HG02970 (cell line): ENCODE results near the gene GLYAT.

Experiments used
- ATAC-seq: cut with Tn5 transposase; IDR thresholded peaks from one replicate; pipeline ENCODE4 v1.9.1; 2021; ENCODE audit warnings: mild to moderate bottlenecking, moderate library complexity, moderate number of reproducible peaks; ENCODE audit not compliant: unreplicated experiment, low FRiP score

GLYAT gene, protein sequence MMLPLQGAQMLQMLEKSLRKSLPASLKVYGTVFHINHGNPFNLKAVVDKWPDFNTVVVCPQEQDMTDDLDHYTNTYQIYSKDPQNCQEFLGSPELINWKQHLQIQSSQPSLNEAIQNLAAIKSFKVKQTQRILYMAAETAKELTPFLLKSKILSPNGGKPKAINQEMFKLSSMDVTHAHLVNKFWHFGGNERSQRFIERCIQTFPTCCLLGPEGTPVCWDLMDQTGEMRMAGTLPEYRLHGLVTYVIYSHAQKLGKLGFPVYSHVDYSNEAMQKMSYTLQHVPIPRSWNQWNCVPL

DNA sequence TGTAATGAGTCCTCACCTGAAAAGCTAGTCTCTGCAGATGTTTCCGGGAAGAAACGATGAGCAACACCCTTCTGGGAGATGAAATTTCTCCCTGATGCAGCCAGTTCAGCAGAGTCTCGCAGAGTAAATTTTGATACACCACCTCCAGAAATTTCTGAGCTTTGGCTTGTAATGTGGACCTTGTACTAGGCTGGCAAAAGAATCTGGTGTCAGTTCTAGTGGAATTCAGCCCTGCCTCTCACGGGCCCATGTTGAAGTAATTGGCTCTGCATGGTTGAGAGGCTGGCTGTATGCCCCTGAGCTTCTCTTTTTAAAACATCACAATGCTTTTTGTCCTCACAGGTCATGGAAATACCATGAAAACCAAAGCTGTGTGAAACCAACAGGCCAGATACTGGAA, at the start of gene GLYAT:
GLYAT (minus strand) TSS at position 125 of the 400 bp plus-strand sequence. CDS start 7,447 bp downstream, outside the sequence.
- no peak for ATAC-seq

DNA sequence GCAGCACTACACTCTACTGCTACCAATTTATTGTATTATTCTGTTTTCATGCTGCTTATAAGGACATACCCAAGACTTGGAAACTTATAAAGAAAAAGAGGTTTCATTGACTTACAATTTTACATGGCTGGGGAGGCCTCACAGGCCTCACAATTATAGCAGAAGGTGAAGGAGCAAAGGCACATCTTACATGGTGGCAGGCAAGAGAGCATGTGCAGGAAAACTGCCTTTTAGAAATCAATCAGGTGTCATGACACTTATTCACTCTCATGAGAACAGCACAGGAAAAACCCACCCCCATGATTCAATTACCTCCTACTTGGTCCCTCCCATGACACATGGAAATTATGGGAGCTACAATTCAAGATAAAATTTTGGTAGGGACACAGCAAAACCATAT, 49.6 kb upstream of the GLYAT start:
- ATAC-seq: no peak

DNA sequence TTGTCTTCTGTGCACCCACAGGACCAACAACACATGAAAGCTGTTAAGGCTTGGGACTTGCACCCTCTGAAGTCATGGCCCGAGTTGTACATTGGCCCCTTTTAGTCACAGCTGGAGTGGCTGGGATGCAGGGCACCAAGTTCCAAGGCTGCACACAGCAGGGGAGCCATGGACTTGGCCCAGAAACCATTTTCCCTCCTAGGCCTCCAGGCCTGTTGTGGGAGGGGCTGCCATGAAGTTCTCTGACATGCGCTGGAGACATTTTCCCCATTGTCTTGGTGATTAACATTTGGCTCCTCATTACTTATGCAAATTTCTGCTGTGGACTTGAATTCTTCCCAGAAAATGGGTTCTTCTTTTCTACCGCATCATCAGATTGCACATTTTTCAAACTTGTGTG, 48.8 kb upstream of the GLYAT start:
- ATAC-seq: no peak

DNA sequence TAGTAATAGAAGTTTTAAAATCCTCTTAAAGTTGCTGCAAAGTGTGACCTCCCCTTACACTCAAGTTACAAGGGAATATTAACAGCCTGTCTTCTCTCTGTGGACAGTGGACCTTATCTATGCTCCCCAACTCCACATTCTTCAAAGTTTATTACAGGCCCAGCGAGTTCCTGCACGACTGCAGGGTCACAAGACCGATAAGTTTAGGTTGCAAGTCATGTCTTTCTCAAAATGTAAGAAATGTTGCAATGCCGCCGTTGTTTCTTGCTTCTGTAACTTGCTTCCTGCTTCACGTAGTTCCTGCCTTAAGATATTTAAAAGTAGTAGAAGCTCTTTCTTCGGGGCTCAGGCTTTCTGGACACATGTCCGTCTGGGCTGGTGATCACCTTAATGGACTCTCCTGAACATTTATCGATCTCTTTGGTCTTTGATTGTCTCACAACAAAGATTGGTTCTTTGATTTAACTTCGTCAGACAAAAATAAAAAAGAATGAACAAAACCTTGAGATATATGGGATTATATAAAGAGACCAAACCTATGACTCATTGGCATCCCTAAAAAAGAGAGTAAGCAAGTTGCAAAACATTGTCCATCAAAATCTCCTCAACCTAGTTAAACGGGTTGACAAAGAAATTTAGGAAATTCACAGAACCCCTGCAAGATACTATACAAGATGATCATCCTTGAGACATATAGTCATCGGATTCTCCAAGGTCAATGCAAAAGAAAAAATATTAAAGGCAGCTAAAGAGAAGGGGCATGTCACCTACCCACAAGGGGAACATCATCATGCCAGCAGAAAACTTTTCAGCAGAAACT, 45.4 kb upstream of the GLYAT start:
- no peak for ATAC-seq

DNA sequence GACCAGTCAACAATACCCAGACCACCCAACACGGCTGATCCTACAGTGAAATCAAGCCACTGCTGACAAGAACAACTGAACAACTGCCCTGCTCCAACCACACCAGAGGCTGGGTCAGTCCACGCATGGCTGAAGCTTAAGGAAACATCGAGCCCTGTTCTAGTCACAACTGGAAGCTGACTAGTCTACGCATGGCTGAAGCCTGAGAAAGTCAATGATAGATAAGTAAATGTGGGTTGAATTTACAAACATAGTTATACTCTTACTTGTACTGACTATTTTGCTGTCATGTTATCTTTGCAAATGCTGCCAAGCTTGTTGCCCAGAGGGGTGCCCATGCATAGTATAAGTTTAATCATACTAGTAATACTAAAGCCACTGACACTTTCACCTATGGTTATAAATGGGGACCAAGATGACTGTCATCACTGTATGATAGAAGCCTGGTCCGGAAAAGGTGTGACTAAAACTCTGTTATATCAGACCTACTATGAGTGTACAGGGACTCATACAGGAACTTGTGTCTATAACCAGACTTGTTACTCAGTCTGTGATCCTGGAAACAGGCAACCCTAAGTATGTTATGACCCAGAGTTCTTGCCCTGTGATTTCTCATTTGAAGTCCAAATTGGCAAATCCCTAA, 43.4 kb upstream of the GLYAT start:
- no peak for ATAC-seq

DNA sequence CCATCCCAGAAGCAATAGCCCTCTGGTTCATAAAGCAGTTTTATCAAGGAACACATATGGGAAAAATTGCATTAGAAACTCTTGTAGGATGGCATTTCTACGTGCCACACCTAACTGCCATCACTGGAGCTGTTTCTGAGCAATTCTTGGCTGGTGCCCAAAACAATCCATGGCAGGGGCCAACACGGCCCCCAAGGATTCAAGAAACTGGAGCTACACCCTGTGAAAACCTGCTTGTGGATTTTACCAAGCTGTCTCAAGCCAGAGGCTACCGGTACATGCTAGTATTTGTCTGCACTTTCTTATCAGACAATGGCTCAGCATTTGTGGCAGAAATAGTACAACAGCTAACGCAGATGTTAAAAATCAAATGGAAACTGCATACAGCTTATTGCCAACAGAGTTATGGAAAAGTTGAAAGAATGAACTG, 42.4 kb upstream of the GLYAT start:
- no peak for ATAC-seq

DNA sequence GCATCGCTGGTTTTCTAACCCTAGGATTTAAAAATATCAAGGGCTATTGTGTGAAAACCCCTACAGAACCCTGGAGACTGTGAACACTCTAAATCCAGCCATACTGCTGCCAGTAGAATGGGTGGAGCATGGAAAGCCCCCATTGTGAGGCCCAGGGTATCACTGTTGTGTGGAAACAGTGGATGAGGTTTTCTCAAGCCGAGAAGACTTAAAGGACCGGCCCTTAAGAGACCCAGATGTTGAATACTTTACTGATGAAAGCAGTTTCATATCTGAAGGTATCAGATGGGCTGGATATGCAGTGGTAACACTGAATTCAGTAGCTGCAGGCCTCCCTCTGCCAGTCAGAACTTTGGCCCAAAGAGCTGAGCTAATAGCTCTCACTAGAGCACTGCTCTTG, 41.6 kb upstream of the GLYAT start:
- ATAC-seq: no peak

DNA sequence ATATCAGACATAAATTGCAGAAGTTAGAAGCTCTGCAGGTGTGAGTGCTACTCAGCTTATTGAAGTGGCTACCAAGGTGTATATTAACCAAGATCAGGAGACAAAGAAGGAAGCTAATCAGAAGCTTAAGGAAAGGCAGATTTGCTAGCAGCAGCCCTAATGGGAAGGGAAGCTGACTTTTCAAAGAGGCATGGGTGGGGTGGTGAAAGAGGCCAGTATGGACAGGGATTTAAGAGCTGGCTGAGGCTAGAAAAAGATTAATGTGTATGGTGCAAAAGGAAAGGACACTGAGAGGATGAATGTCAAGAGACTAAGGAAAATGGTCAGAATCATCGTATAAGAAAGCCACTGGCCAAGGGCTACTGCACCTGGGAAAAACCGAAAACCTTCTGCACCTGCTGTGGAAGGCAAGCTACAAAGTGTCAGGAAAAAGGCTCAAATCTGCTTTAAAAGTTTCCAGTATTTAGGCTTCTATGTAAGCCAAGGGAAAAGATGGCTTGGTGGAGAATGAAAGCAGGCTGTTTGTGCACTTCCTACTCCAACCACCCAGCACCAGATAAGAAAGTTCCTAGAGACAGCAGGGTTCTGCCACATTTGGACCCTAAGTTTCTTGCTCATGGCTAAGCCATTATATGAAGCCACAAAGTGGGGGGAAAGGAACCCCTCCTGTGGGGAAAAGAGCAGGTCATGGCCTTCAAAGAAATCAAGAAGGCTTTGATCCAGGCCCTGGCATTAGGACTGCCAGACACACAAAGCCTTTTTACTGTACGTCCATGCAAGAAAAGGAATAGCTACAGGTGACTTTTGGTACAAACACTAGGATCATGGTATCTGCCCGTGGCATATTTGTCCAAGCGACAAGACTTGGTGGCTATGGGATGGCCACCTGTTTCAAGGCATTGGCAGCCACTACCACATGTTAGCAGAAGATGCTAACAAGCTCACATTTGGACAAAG, 40.9 kb upstream of the GLYAT start:
- ATAC-seq: no peak

DNA sequence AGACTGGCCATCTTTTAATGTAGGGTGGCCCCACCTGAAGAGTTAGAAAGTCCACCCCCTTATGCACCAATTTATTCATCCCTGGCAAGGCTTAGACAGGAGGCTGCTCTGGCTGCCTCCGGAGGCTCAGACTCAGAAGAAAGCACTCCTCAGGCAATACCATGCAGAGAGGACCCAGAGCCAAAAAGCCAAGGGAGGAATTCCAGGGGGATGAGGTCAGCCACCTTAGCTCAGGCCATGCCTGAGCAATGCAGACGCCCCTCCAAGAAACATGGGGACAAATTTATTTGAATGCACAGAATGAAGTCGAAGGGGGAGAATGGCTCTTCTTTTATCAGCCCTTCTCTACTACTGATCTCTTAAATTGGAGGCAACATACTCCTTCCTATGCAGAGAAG, 39.7 kb upstream of the GLYAT start:
- no peak for ATAC-seq

DNA sequence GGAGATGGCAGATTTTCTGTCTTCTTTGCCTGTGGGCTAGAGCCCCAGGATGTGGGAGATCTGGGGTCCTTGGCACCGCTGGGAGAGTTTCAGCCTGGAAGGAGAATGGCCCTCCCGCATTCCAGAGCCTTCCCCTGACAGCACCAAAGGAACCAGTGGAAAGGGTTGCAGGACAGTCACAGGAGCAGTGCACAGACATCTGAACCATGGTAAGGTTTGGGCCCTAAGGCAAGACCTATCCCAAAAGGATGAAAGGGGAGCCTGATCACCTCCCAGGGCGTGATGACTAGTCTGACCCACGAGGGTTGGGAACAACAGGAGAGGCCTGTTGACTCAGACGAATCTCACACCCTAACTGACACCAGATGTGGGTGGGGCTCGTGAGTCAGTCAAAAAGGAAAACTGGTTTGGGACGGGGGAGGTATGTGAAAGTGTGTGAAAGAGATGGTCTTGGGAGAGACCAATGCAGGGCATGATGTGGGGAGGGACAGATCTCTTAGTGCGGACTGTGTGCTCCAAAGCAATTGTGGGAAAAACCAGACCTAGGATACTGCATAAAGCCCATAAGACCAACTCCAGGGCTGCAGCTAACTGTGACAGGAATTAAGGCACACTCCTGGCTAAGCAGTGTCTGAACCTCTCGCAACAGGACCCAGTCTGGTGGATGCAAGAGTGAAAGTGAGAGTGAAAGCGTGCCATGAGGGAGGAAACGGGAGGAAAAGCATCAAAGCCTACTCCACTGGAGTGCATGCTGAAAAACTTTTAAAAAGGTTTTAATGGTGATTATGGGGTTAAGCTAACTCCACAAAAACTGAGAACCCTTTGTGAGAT, 39.1 kb upstream of the GLYAT start:
- ATAC-seq: no peak

DNA sequence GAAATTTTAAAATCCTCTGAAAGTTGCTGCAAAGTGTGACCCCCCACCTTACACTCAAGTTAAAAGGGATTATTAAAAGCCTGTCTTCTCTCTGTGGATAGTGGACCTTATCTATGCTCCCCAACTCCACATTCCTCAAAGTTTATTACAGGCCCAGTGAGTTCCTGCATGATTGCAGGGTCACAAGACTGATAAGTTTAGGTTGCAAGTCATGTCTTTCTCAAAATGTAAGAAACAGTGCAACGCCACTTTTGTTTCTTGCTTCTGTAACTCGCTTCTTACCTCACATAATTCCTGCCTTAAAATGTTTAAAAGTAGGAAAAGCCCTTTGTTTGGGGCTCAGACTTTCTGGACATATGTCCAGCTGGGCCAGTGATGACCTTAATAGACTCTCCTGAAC, 38.4 kb upstream of the GLYAT start:
- ATAC-seq: no peak

DNA sequence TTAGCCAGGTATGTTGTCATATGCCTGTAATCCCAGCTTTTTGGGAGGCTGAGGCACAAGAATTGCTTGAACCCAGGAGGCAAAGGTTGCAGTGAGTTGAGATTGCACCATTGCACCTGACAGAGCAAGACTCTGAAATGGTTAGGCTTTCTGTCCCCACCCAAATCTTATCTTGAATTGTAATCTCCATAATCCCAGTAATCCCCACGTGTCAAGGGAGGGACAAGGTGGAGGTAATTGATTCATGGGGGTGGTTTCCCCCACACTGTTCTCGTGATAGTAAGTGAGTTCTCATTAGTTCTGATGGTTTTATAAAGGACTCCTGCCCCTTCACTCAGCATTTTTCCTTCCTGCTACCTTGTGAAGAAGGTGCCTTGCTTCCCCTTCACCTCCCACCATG, 37.6 kb upstream of the GLYAT start:
- ATAC-seq: no peak

DNA sequence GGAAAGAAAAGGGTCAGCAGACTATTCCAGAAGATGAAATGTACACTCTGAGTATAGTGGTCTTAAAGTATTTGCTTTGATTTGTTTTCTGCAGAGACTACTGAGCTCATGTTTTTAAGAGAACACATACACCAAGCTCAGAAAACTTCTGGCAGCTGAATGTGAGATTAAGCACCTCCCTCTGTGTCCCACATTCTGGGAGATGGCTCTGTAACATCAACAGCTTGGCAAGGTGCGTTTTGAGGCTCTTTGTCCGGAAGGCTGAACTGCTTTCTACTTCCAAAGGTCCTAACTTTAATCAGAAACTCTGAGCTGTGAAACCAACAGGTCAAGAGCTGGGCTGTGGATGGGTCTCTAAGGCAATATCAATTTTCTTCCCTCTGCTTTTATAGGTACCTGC, 36.4 kb upstream of the GLYAT start:
- ATAC-seq: no peak

DNA sequence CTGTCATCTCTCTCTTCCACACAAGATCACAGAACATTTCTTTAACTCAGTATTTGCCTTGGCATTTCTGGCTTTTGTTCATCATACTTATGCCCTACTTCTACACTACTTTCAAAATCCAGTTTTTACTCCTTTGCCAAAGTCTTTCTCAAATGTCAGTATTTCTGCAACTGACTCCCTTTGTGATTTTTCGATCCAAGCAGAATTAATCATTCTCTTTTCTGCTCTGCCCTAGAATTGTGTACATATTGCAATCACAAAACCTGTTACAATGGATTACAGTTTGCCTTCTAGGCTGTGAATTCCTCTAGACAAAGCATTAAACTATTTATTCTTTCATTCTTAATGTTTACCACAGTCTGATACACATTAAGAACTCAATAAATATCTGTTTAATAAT, 33.3 kb upstream of the GLYAT start:
- no peak for ATAC-seq

DNA sequence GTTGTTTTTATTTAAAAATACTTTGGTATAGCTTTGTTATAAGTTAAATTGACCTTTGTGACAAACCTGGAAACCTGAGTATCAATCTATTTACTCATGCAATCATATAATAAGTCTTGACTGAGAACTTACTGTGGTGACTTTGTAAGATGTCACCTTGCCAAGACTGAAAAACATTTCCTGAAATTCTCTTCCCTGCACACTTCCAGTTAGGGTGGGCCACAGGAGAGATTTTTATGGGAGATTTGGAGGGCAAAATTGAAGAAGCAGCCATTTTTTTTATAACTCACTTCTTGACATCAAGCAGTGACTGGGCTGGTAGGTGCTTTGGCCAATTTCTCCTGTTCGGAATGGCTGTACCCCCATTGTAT, 31.4 kb upstream of the GLYAT start:
- no peak for ATAC-seq

DNA sequence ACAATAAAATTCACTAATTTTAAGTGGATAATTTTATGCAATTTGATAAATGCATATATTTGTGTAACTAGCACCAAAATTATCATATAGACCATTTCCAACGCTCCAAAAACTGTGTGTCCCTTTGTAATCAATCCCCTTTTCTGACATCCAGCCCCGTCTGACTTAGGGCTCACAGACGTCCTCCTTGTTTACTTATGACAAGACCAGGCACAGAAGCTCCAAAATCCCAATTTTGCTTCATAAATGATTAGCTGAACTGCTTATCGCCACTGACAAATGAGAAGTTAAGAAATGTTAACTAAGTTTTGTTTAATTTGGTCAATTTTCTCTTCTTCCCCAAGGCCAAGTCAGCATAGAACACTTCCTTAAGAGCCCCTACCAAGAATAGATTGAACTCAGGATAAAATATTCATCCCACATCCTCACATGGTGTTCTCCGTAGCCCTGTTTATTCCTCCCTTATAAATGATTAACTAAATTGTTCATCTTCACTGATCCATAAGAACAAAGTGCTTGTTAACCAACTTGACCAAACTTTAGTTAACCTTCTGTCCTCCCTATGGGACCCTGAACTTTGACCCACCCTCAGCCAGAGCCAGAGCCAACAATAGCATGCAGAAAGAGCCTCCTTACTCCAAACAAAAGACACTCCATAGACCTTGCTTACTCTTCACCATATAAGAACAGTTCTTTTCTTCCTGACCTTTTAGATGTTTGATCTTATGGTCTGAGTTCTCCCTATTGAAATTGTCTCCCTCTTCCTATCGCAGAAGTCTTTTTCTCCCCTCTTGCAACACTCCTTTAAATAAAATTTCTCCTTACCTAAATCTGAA, 30.8 kb upstream of the GLYAT start:
- no peak for ATAC-seq

DNA sequence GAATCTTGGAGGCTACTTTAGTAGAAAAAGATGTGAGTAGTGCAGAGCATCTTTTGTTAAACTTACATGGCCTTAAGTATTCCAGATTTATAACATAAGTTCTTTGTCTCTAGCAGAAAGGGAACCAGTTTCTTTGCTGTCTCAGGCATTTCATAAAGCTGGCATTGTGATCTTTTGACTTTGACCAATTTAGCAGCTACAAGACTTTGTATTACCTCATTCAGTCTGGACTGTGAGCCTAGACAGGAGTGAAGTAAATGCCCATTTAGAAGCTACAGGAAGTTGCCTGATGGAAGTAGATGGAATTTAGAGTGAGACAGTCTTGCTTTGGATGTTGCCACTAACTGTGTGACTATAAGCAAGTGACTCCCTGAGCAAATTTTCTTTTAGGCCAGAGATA, 25.7 kb upstream of the GLYAT start:
- ATAC-seq: no peak

DNA sequence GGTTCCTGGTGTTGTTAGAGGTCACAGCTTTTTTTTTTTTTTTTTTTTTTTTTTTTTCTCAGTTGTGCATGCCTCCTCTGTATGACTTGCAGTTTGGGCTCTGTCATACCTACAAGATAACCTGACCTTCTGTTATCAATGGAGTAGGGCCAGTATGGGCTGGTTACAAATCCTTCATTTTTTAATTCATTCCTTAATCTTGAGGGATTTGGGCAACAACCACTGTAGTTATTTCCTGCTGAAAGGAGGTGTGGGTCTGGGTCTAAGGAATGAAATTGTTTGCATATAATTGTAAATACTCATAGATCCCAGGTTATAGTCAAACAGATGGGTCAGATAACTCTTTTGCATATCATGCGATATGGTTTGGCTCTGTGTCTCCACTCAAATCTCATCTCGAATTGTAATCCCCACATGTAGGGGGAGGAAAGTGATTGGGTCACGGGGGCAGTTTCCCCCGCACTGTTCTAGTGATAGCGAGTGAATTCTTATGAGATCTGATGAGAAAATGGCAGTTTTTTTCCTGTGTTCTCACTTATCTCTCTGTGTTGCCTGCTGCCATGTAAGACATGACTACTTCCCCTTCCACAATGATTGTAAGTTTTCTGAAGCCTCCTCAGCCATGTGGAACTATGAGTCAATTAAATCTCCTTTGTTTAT, 14.1 kb upstream of the GLYAT start:
- no peak for ATAC-seq
